Suprapubic skin (tissue), 3 donors: ENCODE data around the gene CENATAC.

Source experiments
- CTCF ChIP-seq, 2 donors: fragments of 200-600 bp in 1 of 2; fragments of 450-650 bp in 1 of 2; sonication (generic) in 1 of 2; IDR thresholded peaks; one replicate each; pipeline ENCODE4 v1.5.1; 2016 to 2019; ENCODE audit warnings: antibody characterized with exemption in 2 of 2, mild to moderate bottlenecking in 1 of 2, moderate library complexity in 1 of 2
- EP300 ChIP-seq: sonication (generic); formaldehyde crosslinking; IDR thresholded peaks from one replicate; pipeline ENCODE4 v1.6.1; 2017; ENCODE audit warnings: antibody characterized with exemption
- POLR2A ChIP-seq, 2 donors: fragments of 450-650 bp; IDR thresholded peaks; one replicate each; pipeline ENCODE4 v1.6.1; 2017; ENCODE audit warnings: antibody characterized with exemption in 2 of 2, mild to moderate bottlenecking in 2 of 2, moderate library complexity in 2 of 2

GRCh38 chr11:119049081-119049480 is 51.1 kb downstream of the CENATAC start:
- TF ChIP-seq CTCF (IDR thresholded peaks at IDR 0.05) = no peak
- TF ChIP-seq POLR2A (IDR thresholded peaks at IDR 0.05) = no peak
- no peak for TF ChIP-seq EP300
